Measurements from ENCODE around the gene C12orf42. TPM values are rescaled to one million over a fixed set of nuclear protein-coding genes. Genes with fewer than 3 reads are reported as not detected.

The C12orf42 gene
- total RNA-seq, 1 experiment from 2014 or later, result not detected

- no peaks in the 10 kb centered on the region for H3K9me3 ChIP-seq
- POLR2A ChIA-PET, result no interaction called here
- intact Hi-C loops (cut with micrococcal nuclease; ENCODE audit: unreplicated experiment), result no loop called here
These were observed 39.8 kb downstream of the C12orf42 start for GRCh38 chr12:103456006-103456405.

GRCh38 chr12:103455020-103455763 lies 40.6 kb downstream of the C12orf42 start:
- no peak for TF ChIP-seq CTCF (IDR thresholded peaks at IDR 0.05; ENCODE audit: insufficient read depth in 1 of 2, low read depth in 1 of 2, low read length in 1 of 2, severe bottlenecking in 1 of 2, unreplicated experiment in 1 of 2)
- POLR2A ChIA-PET, result no interaction called here
- no peaks in the 10 kb centered on the region for H3K9me3 ChIP-seq
- DNase-seq, result no peak
- no peaks in the 10 kb centered on the region for H3K36me3 ChIP-seq (ENCODE audit: control insufficient read depth, insufficient read depth, low read length)
- no peaks in the 10 kb centered on the region for H3K27me3 ChIP-seq (replicated peaks; ENCODE audit: control insufficient read depth, insufficient read depth, low read length)
- BruUV-seq (replicated peaks), result no TSS peak
- no peaks in the 10 kb centered on the region for H3K27me3 Mint-ChIP-seq (ENCODE audit: insufficient read depth, unreplicated experiment)
- no peak overlapping the region for H3K4me3 Mint-ChIP-seq (ENCODE audit: unreplicated experiment)
- H3K27ac Mint-ChIP-seq (ENCODE audit: unreplicated experiment), result no peak overlapping the region
- no peaks in the 10 kb centered on the region for H3K4me1 Mint-ChIP-seq (ENCODE audit: low read depth, unreplicated experiment)
- CTCF ChIA-PET, result no interaction called here
- no peaks in the 10 kb centered on the region for H3K36me3 Mint-ChIP-seq (ENCODE audit: insufficient read depth, unreplicated experiment)
- intact Hi-C loops (cut with micrococcal nuclease; ENCODE audit: unreplicated experiment), result no loop called here
- no peaks in the 10 kb centered on the region for H3K4me1 ChIP-seq
- H3K4me3 ChIP-seq (ENCODE audit: low read depth, low read length), result no peak overlapping the region
- peaks cover 9% of the 10 kb centered on the region for H3K9me3 Mint-ChIP-seq (ENCODE audit: unreplicated experiment)

More at GRCh38 chr12:103456006-103456405, 39.8 kb downstream of the C12orf42 start:
- CTCF ChIA-PET, result no interaction called here
- no peak for TF ChIP-seq CTCF (IDR thresholded peaks at IDR 0.05; ENCODE audit: insufficient read depth in 1 of 2, low read depth in 1 of 2, low read length in 1 of 2, severe bottlenecking in 1 of 2, unreplicated experiment in 1 of 2)
- Histone ChIP-seq H3K4me3 (ENCODE audit: low read depth, low read length) (no peak overlapping the region), H3K27me3 (replicated peaks; ENCODE audit: control insufficient read depth, insufficient read depth, low read length) (no peaks in the 10 kb centered on the region), H3K4me1 (no peaks in the 10 kb centered on the region), H3K36me3 (ENCODE audit: control insufficient read depth, insufficient read depth, low read length) (no peaks in the 10 kb centered on the region)
- Mint-ChIP-seq H3K4me3 (ENCODE audit: unreplicated experiment) (no peak overlapping the region), H3K4me1 (ENCODE audit: low read depth, unreplicated experiment) (no peaks in the 10 kb centered on the region), H3K27me3 (ENCODE audit: insufficient read depth, unreplicated experiment) (no peaks in the 10 kb centered on the region), H3K36me3 (ENCODE audit: insufficient read depth, unreplicated experiment) (no peaks in the 10 kb centered on the region), H3K9me3 (ENCODE audit: unreplicated experiment) (peaks cover 9% of the 10 kb centered on the region), H3K27ac (ENCODE audit: unreplicated experiment) (no peak overlapping the region)
- BruUV-seq (replicated peaks), result no TSS peak
- no peak for DNase-seq

- no peaks in the 10 kb centered on the region for H3K36me3 Mint-ChIP-seq (ENCODE audit: insufficient read depth, unreplicated experiment)
- TF ChIP-seq CTCF (IDR thresholded peaks at IDR 0.05; ENCODE audit: insufficient read depth in 1 of 2, low read depth in 1 of 2, low read length in 1 of 2, severe bottlenecking in 1 of 2, unreplicated experiment in 1 of 2), result no peak
- no peaks in the 10 kb centered on the region for H3K36me3 ChIP-seq (ENCODE audit: control insufficient read depth, insufficient read depth, low read length)
- H3K27me3 ChIP-seq (replicated peaks; ENCODE audit: control insufficient read depth, insufficient read depth, low read length), result no peaks in the 10 kb centered on the region
- no TSS peak for BruUV-seq (replicated peaks)
- H3K27ac Mint-ChIP-seq (ENCODE audit: unreplicated experiment), result no peak overlapping the region
- intact Hi-C loops (cut with micrococcal nuclease; ENCODE audit: unreplicated experiment), result no loop called here
- no peaks in the 10 kb centered on the region for H3K4me1 Mint-ChIP-seq (ENCODE audit: low read depth, unreplicated experiment)
- H3K4me3 ChIP-seq (ENCODE audit: low read depth, low read length), result no peak overlapping the region
- H3K27me3 Mint-ChIP-seq (ENCODE audit: insufficient read depth, unreplicated experiment), result peaks cover 2% of the 10 kb centered on the region
- H3K4me1 ChIP-seq, result no peaks in the 10 kb centered on the region
- peaks cover 2% of the 10 kb centered on the region; the same call in 1 of the 2 replicates for H3K9me3 ChIP-seq
- POLR2A ChIA-PET, result no interaction called here
- CTCF ChIA-PET, result no interaction called here
- H3K4me3 Mint-ChIP-seq (ENCODE audit: unreplicated experiment), result no peak overlapping the region
- peaks cover 22% of the 10 kb centered on the region for H3K9me3 Mint-ChIP-seq (ENCODE audit: unreplicated experiment)
- DNase-seq, result no peak
These were observed 50.8 kb downstream of the C12orf42 start for GRCh38 chr12:103444983-103445382.

Measured in Caco-2 (cell line).